Activated CD8-positive, alpha-beta memory T cell treated with anti-CD3 and anti-CD28 coated beads for 24 hours (primary cell): ENCODE results near the gene G6PD.
"Not testable (repeated sequence)": the region's sequence is repeated elsewhere in the genome, so short reads cannot be mapped to it uniquely, and the experiment has no call there.

Source experiments
- DNase-seq: peaks from one replicate; pipeline ENCODE4 v3.0.0-alpha.2; 2020

The G6PD gene

DNA sequence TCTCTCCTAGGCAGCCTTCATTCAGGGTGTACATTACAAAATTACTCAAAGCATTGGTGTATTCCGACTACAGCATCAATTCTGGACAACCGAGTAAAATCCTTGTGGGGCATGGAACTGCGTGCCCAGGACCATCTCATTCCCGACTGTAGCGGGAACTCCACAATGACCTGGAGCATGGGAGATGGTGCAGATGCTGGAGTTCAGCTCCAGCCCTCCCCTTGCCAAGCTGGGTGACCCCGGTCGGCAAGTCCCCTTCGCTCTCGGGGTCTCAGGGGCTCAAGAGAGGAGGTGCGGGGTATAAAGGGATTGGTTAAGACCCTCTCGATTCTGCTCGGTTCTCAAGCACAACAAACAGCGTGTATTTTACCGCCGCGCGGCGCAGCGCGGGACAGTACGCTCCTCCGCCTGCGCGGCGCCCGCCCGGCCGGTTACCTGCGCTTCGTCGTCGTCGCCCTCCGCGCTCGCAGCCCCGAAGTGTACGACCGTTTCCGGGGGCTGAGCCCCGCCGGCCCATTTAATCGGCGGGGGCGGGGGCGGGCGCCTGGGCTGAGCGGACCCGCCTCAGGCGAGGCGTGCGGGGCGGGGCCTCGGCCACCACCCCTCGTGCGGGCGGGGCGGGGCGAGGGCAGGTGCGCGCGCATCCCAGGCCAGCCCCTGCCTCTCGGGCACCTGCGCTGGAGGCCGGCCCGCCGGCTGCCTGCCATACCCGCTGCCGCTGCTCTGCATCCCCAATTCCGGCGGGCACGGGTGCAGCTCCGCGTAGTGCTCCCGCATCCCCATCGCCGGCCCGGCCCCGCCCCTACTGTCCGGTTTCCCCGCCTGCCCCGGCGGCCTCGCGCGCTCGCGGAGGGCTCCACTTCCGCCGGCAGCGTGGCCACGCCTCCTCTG, at the start of gene G6PD:
Gene G6PD (minus strand): TSS at position 493 of the 891 bp plus-strand sequence. CDS start 691 bp downstream, outside the sequence.
- DNase-seq, result peak; percentile 91

GRCh38 chrX:154595559-154596249, 49.1 kb upstream of the G6PD start:
- DNase-seq, result no peak

- DNase-seq, result no peak
These were observed 47.8 kb upstream of the G6PD start for GRCh38 chrX:154594491-154594890.

GRCh38 chrX:154593201-154593600, 46.6 kb upstream of the G6PD start:
- DNase-seq, result no peak

GRCh38 chrX:154592505-154592904, 45.9 kb upstream of the G6PD start:
- no peak for DNase-seq

GRCh38 chrX:154590415-154590814, 43.8 kb upstream of the G6PD start:
- DNase-seq, result not testable (repeated sequence)

DNA sequence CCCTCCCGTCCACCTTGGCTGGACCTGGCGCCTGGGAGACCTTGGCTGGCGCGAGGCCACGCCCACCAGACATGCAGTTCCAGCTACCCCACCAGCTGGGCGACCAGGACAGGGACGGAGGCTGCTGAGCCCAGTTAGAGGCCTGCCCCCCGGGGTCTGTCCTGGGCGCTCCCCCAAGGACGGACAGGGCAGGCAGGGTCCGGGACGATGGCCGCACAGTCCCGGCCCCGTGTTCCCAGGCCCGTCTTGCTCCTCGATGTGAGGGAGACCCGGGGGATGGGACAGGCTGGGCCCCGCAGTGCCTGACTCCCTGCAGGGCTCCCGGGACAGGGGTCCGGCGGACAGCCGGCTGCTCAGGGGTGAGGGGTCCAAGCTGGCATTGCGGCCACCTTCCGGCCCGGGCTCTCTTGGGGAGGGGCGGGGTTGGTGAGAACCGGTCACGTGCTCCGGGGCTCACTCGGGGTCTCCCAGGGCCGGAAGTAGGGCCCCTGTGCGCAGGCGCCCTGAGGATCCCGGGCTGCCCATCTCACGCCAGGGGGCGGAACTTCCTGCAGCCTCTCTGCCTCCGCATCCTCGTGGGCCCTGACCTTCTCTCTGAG, 38.0 kb upstream of the G6PD start, which contains the start of gene CTAG1A:
Gene CTAG1A (plus strand): TSS at position 549 of the 599 bp plus-strand sequence. CDS start 74 bp downstream, outside the sequence.
- DNase-seq, result not testable (repeated sequence)

DNA sequence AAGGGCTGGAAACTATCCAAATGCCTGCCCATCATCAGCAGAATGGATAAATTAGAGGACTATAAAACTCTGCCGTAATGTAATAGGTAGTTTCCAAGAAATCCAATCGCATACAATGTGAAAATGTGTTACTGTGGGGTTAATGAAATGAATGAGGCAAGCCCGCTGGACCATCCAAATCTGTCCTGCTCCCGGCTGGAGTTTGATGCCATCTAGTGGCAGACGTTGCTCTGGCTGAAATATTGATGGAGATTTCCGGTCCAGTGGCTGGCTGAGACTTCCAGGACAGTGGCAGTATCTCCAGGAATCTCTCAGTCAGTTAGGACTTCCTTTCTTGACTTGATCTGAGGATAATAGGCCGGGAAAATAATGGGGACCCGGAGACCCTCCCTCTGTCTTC, 36.3 kb upstream of the G6PD start:
- DNase-seq, result not testable (repeated sequence)

DNA sequence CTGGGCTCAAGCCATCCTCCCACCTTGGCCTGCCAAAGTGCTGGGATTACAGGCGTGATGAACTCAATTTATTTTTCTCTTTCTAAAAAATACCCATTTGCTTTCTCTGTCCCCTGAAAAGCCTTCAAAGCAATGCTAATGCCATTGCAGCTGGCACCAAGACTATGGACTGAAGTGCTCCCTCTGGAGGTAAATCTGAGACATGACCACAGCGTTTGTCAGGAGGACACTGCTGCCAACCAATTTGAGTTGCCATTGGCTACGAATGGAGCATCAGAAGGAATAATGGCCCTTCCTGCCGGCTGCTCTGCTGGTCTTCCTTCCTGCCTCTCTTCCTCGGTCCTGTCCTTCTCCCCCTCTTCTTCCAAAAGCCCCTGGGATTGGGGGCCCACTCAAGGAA, 28.4 kb upstream of the G6PD start:
- DNase-seq, result not testable (repeated sequence)

GRCh38 chrX:154573061-154573460, 26.4 kb upstream of the G6PD start:
- not testable (repeated sequence) for DNase-seq

DNA sequence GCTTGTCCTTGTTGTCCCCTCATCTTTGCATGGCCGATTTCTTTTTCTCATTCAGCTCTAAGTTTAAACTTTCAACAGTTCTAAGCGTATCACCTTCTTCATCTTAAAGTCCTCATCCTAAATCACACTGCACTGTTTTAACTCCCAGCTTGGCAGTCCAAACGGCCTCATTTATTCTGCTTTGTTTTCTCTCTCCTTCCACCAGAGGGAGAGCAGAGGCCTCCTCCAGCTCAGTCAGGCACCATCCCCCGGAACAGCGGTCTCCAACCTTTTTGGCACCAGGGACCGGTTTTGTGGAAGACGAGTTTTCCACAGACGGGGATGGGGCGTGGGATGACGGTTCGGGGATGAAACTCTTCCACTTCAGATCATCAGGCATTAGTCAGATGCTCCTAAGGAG, 23.7 kb upstream of the G6PD start:
- DNase-seq, result not testable (repeated sequence)

- not testable (repeated sequence) for DNase-seq
These were observed 15.6 kb upstream of the G6PD start for GRCh38 chrX:154562295-154562694.

- DNase-seq, result not testable (repeated sequence)
These were observed 13.7 kb upstream of the G6PD start for GRCh38 chrX:154560326-154560725.

DNA sequence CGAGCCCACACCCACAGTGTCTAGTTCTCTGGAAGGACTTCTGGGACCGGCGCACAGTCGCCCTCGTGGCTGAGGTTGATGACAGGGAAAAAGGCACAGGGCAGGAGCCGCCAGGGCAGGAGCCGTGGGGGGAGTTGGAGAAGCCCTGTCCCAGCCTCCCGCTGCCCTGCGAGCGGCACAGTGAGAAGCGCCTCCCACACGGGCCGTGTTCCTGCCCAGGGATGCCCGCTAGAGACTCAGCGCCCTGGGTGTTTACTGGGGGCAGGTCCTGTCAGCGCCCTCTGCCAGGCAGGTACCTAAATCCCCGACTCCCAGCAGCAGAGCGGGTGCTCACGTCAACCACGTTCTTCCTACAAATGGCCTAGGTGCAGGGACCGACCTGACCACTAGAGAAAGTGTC, 12.2 kb upstream of the G6PD start:
- DNase-seq, result not testable (repeated sequence)

- DNase-seq, result not testable (repeated sequence)
These were observed 11.5 kb upstream of the G6PD start for GRCh38 chrX:154558060-154558690.

GRCh38 chrX:154552112-154552806, 5.6 kb upstream of the G6PD start:
- DNase-seq, result not testable (repeated sequence)

GRCh38 chrX:154549766-154550165, 3.1 kb upstream of the G6PD start:
- DNase-seq, result no peak

GRCh38 chrX:154548028-154548316, 1.3 kb upstream of the G6PD start:
- DNase-seq, result no peak

DNA sequence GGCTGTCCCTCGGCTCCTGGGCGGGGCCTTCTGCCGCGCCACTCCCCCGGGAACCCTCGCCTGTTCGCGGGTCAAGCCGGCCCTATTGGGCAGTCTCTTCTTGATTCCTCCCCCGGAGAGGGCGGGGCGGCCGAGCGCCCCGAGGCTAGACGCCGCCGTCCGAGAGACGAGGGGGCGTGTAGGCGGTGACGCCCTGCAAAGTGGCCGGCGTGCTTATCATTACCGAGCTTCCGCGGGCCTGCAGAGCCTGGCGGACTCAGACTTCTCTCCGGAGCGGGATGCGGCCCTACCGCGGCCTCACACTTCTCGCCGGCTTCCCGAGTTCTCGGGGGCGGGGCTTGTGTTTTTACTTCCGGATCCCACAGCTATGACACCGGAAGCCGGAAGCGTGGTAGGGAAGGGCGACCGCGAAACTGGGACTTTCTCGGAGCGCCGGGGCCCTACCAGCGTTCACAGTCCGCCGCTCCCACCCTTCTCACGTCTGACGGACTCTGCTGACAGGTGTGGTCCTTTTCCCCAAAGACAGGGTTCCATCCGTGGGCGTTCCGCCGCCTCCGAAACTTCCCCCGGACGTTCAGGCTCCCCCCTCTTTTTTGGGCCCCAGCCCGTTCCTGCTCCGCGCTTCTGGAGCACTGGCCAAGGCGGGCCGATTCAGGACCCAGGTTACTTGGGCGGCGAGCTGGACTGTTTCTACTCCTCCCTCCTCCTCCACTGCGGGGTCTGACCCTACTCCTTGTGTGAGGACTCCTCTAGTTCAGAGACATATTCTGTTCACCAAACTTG, 790 bp upstream of the G6PD start, which contains the start of gene IKBKG:
Gene IKBKG (plus strand): TSS at position 376 of the 783 bp plus-strand sequence. CDS start 4,383 bp downstream, outside the sequence.
- DNase-seq, result peak; percentile 94

DNA sequence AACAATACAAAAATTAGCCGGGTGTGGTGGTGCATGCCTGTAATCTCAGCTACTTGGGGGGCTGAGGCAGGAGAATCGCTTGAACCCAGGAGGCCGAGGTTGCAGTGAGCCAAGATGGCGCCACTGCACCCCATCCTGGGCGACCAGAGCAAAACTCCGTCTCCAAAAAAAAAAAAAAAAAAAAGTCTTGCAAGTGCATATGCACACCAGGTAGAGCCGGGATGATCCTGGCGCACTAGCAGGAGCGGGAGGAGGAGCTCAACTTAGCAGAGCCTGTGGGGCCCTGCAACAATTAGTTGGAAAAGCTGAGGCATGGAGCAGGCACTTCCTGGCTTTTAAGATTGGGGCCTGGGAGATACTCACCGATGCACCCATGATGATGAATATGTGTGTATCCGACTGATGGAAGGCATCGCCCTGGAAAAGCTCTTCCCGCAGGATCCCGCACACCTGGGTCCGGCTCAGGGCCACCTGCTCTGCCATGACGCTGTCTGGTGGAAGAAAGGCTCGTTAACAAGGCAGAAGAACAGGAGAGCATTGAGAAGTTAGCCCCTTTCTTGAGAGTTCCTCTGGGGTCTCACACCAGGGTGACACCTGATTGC, 872 bp downstream of the G6PD start:
- DNase-seq, result no peak
